ENCODE measurements around the gene CHRNA5.

Gene CHRNA5

GRCh38 chr15:78617076-78617475 lies 51.8 kb downstream of the CHRNA5 start:
- CTCF ChIA-PET, result interaction anchor here (0.6 to 3.5 kb wide), 3 partner anchors 75 to 134 kb away, joined by 3 to 19 read pairs (median 4); no protein-coding TSS in a partner anchor
- DNase-seq (ENCODE audit: low spot score), result no peak
- TF ChIP-seq, protein P1, sequence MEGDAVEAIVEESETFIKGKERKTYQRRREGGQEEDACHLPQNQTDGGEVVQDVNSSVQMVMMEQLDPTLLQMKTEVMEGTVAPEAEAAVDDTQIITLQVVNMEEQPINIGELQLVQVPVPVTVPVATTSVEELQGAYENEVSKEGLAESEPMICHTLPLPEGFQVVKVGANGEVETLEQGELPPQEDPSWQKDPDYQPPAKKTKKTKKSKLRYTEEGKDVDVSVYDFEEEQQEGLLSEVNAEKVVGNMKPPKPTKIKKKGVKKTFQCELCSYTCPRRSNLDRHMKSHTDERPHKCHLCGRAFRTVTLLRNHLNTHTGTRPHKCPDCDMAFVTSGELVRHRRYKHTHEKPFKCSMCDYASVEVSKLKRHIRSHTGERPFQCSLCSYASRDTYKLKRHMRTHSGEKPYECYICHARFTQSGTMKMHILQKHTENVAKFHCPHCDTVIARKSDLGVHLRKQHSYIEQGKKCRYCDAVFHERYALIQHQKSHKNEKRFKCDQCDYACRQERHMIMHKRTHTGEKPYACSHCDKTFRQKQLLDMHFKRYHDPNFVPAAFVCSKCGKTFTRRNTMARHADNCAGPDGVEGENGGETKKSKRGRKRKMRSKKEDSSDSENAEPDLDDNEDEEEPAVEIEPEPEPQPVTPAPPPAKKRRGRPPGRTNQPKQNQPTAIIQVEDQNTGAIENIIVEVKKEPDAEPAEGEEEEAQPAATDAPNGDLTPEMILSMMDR (conservative IDR thresholded peaks at IDR 0.05; ENCODE audit: low read depth), result no peak
- H3K27ac ChIP-seq, result no peak overlapping the region
- POLR2A ChIA-PET (ENCODE audit: low non-redundant PET), result no interaction called here

- ChIA-PET CTCF (interaction anchor here (0.7 to 3.5 kb wide), 5 partner anchors 39 to 146 kb away, joined by 3 to 19 read pairs (median 4); no protein-coding TSS in a partner anchor), POLR2A (ENCODE audit: low non-redundant PET) (no interaction called here)
- DNase-seq (ENCODE audit: low spot score), result peak; percentile 26
- TF ChIP-seq, protein P1 (conservative IDR thresholded peaks at IDR 0.05; ENCODE audit: low read depth), result no peak
- no peak overlapping the region for H3K27ac ChIP-seq
Observed at GRCh38 chr15:78617516-78617915, 52.2 kb downstream of the CHRNA5 start.

DNA sequence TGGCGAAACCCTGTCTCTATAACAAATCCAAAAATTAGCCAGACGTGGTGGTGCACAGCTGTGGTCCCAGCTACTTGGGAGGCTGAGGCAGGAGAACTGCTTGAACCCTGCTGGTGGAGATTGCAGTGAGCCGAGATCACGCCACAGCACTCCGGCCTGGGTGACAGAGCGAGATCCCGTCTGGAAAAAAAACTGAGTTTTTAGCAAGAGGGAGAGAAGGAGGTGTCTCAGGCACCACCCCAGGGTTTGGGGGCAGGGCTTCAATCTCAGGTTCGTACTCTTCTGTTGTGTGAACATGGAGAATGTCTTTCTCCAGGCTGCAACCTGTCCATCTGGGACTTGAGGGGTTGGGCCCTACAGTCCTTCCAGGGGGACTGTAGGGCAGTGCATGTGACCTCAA lies 52.7 kb downstream of the CHRNA5 start:
- TF ChIP-seq, protein P1 (conservative IDR thresholded peaks at IDR 0.05; ENCODE audit: low read depth), result no peak
- POLR2A ChIA-PET (ENCODE audit: low non-redundant PET), result no interaction called here
- no peak overlapping the region for H3K27ac ChIP-seq
- DNase-seq (ENCODE audit: low spot score), result no peak
- CTCF ChIA-PET, result interaction anchor here (0.7 to 3.5 kb wide), 6 partner anchors 39 to 146 kb away, joined by 3 to 19 read pairs (median 4); no protein-coding TSS in a partner anchor

- ChIA-PET CTCF (interaction anchor here (0.6 to 3.5 kb wide), 5 partner anchors 91 to 244 kb away, joined by 3 to 19 read pairs (median 7); no protein-coding TSS in a partner anchor), POLR2A (ENCODE audit: low non-redundant PET) (no interaction called here)
- peak; percentile 88 for DNase-seq (ENCODE audit: low spot score)
- no peak overlapping the region for H3K27ac ChIP-seq
- TF ChIP-seq, protein P1 (conservative IDR thresholded peaks at IDR 0.05; ENCODE audit: low read depth), result peak; percentile 89
Observed at GRCh38 chr15:78618490-78618934, 53.2 kb downstream of the CHRNA5 start.

- CTCF ChIA-PET, result interaction anchor here (0.5 to 3.5 kb wide), 5 partner anchors 90 to 244 kb away, joined by 3 to 19 read pairs (median 7); no protein-coding TSS in a partner anchor
- TF ChIP-seq, protein P1 (conservative IDR thresholded peaks at IDR 0.05; ENCODE audit: low read depth), result no peak
- POLR2A ChIA-PET (ENCODE audit: low non-redundant PET), result no interaction called here
- DNase-seq (ENCODE audit: low spot score), result no peak
- H3K27ac ChIP-seq, result no peak overlapping the region
Observed at GRCh38 chr15:78619022-78619950, 54.0 kb downstream of the CHRNA5 start.

GRCh38 chr15:78620021-78620526 lies 54.8 kb downstream of the CHRNA5 start:
- DNase-seq (ENCODE audit: low spot score), result no peak
- POLR2A ChIA-PET (ENCODE audit: low non-redundant PET), result no interaction called here
- TF ChIP-seq, protein P1 (conservative IDR thresholded peaks at IDR 0.05; ENCODE audit: low read depth), result no peak
- H3K27ac ChIP-seq, result no peak overlapping the region
- CTCF ChIA-PET, result interaction anchor here (0.7 to 3.5 kb wide), 3 partner anchors 89 to 358 kb away, joined by 3 to 19 read pairs (median 9); no protein-coding TSS in a partner anchor

Data from RWPE1 (cell line).